GDM1 (cell line): ENCODE data around the gene ST3GAL3.
"Not testable (repeated sequence)": the region's sequence is repeated elsewhere in the genome, so short reads cannot be mapped to it uniquely, and the experiment has no call there.

Experiments used
- DNase-seq: peaks from one replicate; lab custom pipeline; 2025; lab: John Stamatoyannopoulos, UW

ST3GAL3 gene

DNA sequence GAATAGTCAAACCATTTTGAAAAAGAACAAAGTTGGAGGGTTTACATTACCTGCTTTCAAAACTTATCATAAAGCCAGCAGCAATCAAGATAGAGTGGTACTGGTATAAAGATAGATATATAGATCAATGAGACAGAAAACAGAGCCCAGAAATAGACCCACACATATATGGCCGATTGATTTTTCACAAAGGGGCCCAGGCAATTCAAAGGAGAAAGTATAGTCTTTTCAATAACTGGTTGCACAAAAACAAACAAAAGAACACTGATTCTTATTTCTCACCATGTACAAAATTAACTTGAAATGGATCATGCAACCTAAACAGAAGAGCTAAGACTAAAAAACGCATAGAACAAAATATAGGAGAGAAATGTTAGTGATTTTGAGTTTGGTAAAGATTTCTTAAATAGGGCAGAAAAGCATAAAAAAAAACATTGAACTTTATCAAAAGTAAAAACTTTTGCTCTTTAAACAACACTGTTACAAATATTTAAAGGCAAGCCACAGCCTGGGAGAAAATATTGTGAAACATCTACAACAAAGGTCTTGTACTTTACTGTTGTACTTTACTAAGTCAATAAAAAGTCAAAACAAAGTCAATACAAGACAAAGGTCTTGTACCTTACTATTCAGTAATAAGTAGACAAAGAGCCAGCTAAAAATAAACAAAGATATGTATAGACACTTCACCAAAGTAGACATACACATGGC is 50.2 kb downstream of the ST3GAL3 start:
- no peak for DNase-seq

DNA sequence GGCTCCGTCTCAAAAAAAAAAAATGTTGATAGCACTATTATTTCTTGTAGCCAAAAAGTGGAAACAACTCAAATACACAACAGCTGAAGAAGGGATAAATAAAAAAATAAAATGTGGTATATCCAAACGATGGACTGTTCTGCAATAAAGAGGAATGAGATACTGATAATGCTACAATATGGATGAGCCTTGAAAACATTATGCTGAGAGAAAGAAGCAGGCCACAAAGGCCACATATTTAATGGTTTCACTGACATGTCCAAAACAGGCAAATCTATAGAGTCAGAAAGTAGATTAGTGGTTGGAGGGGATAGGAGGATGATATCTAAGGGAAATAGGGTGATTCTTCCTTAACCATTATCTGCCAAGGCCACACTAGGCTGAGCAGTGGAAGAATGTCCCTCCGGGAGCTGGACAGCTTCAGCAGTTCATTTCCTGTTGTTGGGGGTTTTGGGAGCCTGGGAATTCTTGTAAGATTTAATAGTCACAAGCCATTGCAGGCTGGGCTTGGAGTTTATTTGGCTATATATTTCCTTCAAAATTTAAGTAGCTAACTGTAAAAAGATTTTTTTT is 53.5 kb downstream of the ST3GAL3 start:
- DNase-seq = no peak

DNA sequence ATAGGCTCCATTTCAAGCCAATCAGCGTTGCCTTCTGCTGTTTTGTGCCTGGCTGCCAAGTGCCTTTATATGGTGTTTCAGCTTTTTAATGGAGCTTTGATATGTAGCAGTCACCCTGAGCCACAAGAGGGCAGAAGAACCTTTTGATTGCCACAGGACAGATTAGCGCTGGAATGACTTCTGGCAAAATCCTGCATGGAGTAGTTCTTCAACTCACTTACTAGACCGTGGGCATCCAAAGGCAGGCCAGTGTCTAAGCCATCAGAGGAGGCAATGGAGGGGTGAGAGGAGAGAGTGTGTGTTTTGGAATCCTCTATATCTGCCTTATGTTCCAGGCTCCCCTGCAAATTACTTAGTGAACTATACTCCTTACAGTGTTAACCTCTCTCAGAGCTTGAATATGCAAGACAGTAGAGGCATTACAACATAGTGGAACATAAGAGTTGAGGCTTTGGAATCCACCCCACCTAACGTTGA is 56.2 kb downstream of the ST3GAL3 start:
- DNase-seq = peak; percentile 66

DNA sequence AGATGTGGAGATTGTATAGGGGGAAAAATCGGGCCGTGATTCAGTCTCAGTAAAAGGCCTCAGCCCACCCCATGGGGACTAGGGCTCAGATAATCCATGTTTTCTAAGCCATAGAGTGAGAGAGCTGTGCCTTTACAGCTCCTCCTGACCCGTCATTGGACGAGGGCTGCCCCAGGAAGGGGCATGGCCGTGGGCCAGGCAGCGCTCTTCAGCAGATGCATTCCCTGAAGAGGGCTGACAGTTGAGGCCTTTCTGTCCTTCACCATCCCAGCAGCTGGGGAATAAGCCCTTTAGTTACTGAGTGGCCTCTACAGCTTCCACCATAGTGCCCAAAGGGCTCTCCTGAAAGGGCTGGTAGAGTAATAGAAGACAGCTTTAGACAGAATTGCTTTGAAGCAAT is 57.2 kb downstream of the ST3GAL3 start:
- no peak for DNase-seq

DNA sequence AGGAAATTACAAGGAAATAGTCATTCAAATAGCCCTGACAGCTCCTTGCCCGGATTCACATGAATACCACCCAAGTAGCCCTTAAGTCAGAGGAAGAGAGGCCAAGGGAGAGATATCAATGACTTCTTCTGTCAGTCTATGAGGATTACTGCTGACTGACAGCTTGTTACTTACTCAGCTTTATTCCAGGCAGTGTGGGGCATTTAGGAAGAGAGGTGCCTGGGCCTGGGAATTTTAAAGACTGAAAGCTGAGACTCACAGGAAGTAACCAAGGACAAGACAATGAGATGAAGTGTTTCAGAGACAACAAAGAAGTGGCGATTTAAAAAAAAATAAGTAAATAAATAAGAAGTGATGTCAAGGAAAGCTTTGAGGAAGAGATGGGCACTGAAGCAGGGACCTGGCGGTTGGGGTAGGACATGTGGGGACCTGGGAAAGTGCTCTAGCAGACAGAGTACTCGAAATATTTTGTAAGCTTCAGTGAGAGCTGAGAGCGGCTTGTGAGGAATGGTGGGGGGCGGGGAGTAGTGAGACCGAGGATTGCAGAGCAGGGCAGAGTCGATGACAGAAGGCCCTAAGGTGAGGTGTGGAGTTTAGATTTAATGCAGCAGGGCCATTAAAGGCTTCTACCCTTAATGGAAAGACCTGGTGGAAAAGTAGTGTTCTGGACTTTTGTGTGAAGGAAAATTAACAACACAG is 58.9 kb downstream of the ST3GAL3 start:
- no peak for DNase-seq

DNA sequence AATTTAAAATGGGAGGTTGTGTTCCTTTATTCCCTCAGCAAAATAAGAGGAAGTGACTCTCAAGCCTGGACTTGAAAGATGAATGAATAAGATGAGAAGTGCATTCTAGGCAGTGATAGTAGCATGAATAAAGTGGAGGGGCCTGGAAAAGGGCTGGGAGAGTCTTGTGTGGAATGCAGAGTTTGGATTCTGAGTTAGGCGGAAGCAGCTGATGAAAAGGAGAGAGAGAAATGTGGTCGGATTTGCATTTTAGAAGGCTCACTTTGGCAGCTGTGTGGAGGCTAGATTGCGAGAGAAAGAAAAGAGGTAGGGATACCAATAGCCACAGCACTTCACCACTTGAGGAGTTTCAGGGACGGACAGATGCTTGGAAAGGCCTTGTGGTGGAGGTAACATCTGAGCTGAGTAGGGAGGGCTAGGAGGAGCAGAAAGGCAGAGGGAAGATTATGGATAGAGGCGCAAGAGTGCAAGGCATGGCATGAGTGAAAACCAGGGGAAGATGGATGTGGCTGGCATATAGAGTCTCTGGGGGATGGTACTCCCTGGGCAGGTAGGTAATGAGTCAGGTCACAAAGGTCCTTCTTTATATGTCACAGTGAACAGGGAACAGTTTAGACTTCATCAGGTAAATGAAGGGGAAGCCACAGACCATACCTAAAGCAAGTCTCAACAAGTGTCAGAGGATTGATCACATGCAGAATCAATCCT is 59.6 kb downstream of the ST3GAL3 start:
- DNase-seq = no peak

DNA sequence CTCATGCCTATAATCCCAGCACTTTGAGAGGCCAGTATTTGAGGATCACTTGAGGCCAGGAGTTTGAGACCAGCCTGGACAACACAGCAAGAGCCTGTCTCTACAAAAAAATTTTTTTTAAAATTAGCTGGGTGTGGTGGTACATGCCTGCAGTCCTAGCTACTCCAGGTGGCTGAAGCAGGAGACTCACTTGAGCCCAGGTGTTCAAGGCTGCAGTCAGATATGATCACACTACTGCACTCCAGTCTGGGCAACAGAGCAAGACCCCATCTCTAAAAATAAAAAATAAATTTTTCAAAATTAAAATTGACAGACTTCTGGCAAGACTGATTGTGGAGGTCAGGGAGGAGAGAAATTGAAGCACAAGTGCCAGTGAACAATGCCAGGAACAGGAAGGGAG is 60.8 kb downstream of the ST3GAL3 start:
- no peak for DNase-seq

DNA sequence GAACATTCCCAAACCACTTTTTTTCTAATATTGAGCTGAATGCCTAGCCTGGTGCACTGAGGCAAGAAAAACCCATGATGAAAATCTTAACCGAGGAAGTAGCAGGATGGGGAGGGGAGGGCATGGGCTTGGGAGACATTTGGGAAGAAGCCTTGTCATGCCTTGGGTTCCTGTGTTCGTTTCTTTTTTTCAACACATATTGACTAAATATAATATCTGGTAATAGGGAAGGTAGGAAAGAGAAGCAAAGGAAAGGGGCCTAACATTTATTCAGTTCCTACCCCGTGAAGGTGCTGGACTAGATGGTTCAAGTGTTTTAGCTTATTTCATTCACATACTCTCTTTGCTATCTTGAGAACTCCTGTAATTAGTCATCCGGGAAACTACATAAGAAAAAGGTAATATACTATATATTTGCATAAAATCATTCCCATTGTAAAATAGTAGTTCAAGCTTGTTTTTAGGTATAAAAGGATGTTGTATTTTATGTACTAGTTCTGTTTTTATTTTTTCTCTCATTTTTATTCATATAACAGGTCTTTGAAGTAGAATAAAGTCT is 62.1 kb downstream of the ST3GAL3 start:
- DNase-seq = no peak

DNA sequence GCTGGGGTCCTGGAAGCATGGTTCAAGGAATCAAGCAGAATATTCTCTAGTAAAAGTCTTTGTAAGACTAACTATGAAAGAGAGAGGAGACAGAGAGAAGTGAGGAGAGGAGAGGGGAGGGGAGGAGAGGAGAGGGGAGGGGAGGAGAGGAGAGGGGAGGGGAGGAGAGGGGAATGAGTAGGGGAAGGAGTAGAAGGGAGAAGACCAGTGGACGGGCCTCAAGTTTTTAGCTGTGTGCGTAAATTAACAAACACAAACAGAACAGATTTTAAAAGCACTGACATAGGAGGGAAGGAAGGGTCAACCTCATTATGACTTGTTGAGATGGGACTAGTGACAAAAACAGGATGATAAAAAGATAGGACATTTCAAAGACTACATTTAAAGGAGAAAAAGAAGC is 62.8 kb downstream of the ST3GAL3 start:
- DNase-seq = no peak

DNA sequence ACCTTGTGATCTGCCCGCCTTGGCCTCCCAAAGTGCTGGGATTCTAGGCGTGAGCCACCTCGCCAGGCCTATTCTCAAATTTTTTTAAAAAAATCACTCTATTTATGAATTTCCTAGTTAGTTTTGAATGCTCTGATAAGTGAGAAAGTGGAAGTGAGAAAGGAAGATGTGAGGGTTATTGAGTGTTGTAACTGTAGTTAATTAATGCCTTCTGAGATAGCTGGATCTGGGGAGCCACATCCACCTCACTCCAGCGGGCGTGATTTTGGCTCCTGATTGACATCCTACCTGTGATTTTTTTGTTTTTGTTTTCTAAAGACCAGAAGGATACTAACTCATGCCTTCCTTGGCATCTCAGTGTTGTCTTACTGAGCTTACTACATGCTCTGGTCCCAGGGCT is 65.6 kb downstream of the ST3GAL3 start:
- DNase-seq = no peak

DNA sequence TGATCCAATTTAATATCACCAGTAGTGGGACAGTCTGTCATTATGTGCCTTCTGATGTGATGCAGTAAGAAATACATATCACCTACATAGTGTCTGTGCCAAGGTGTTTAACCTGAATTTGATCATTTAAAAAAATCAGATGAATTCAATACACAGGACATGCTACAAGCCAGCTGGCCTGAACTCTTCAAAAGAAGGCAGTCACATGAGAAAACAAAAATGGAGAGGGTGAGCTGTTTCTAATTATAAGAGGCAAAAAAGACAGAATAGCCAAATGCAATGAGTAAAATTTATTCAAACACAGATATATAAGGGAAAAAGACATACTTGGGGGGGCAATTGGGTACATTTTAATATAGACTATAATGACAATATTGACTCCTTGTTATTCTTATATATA is 66.5 kb downstream of the ST3GAL3 start:
- DNase-seq = no peak

DNA sequence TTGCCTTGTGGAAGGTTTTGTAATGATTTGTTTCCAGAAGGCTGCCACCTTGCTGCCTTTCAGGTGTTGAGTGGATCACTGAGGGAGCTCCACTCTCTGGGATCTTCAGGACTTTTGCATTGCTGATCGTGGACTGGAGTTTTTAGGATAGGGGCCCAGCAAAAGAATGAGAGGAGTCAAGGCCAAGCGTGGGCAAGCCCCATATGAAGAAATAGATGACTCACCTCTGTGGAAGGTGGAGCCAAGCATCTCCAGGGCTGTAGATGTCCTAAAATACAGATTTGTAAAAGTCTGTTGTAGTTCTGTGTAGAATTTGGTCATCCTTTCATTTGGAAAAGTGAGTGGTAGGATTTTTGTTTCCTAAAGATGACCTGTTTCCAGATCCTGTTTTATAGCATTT is 67.0 kb downstream of the ST3GAL3 start:
- no peak for DNase-seq

DNA sequence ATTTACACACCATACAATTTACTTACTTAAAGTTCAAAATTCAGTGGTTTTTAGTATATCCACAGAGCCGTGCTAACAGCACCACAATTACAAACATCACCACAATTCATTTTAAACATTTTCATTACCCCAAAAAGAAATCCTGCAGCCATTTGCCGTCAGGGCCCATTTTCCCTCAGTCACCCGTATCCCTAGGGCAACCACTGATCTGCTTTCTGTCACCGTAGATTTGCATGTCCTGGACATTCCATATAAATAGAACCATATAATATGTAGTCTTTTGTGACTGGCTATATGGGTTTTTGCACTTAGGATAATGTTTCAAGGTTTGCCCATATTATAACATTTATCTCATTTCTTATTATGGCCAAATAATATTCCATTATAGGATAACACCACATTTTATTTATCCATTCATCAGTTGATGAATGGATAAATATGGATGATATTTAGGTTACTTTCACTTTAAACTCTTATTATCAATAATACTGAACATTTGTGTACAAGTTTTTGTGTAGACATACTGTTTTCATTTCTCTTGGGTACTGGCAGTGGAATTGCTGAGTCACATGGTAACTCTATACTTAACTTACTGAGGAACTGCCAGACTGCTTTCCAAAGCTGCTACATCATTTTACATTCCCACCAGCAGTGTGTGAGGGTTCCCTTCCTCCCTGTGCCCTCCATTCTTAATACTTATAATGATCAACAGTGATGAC is 68.9 kb downstream of the ST3GAL3 start:
- DNase-seq = no peak

DNA sequence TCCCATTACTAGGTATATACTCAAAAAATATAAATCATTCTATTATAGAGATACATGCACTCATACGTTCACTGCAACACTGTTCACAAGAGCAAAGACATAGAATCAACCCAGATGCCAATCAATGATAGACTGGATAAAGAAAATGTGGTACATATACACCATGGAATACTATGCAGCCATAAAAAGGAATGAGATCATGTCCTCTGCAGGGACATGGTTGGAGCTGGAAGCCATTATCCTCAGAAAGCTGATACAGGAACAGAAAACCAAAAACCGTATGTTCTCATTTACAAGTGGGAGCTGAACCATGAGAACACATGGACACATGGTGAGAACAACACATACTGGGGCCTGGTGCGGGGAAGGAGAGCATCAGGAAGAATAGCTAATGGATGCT is 70.6 kb downstream of the ST3GAL3 start:
- not testable (repeated sequence) for DNase-seq

DNA sequence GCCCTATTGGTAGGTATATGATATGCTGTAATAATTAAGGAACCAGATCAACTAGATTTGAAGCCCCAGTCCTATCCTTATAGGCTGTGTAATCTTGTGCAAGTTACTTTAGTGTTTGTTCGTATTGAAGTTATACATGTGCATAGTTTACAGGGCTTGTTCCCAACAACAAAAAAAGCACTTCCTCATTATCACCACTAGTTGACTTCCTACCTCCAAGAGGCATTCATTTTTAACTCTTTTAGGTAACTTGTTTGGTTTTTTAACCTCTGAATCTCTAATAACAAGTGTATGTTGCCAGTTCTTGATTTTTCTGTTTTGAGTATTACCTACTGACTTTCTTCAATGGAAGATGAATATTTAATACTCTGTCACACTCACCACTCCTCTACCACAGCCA is 71.9 kb downstream of the ST3GAL3 start:
- DNase-seq = no peak

DNA sequence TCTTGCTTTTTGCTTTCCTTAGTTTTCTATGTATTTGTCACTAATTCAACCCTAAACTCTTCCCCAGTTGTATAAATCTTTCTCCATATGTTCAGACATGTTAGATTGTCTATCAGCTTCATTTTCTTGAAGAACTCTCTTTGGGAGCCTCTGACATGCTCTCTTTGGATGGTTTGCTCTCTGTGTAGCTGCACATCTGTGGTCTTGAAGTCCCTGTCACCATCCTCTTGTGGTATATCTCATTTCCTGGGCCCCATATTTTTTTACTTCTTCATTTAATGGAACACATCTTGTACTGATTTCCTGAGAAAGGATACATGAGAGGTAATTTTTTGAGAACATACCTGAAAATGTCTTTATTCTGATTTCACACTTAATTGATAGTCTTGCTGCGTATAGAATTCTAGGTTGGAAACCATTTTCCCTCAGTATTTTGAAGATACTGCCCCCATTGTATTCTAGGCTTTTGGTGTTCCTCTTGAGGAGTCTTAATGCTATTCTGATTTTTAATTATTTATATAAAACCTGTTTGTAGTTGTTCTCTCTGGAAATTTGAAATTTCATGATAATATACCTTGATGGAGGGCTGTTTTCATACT is 72.6 kb downstream of the ST3GAL3 start:
- DNase-seq = no peak

DNA sequence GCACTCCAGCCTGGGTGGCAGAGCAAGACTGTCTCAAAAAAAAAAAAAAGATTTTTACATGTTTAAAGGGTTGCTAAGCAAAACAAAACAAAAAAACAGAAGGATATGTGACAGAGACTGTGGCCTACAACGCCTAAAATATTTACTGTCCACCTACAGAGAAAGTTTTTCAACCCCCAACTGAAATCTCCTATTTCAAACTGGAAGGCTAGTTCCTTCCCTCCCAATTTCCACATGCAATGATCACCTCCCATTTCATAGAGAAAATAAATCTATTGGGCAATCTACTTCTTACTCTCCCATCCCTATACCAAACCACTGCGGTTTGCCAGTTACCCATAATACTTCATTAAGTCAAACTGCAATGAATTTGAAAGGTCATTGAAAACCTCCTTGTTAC is 74.2 kb downstream of the ST3GAL3 start:
- DNase-seq = no peak

DNA sequence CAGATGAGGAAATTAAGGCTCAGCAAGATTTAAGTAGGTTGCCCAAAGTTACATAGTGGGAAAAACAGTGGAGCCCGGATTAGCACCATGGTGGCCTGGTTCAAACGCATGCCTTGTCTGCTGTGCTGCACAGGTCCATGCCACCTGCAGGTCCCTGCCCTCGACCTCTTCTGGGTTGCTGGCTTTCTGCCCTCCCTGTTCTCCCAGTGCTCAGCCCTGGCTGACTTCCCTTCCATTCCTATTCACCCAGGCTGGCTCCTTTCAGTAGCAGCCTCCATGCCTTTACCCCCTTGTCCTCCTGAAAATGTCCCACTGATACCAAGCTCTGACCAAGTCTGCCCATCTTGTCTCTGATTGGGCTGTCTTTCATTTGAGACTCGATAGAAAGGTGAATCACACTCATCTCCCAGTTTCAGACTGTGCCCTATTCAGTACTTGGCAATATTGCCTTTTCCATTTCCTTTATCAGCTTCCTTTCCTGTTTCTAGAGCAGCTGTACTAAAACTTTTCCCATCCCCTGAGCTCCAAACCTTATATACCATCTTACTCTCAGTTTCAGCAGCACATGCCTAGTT is 75.8 kb downstream of the ST3GAL3 start:
- no peak for DNase-seq

DNA sequence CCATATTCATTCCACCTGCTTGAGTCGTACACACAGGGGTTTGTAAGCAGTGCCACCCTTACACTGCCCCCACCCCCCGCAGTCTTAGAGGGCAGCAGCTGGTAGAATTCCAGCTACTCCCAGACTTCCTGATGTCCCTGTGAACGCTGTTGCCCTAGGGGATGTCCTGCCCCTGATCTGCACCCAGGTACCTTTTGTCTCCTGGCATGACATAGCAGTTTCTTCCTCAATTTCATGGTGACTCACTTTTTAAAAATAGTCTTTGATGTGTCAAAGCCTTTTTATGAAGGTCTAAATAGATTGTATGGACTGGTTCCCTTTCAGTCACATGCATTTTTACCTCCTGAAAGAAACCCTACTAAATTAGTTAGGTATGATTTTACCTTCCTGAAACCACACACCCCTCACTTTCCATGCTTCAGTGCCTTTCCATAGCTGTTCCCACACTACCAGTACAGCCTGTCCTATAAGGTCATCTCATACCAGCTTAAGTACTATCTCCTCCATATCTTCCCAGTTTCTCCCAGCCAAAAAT is 76.4 kb downstream of the ST3GAL3 start:
- DNase-seq = no peak

DNA sequence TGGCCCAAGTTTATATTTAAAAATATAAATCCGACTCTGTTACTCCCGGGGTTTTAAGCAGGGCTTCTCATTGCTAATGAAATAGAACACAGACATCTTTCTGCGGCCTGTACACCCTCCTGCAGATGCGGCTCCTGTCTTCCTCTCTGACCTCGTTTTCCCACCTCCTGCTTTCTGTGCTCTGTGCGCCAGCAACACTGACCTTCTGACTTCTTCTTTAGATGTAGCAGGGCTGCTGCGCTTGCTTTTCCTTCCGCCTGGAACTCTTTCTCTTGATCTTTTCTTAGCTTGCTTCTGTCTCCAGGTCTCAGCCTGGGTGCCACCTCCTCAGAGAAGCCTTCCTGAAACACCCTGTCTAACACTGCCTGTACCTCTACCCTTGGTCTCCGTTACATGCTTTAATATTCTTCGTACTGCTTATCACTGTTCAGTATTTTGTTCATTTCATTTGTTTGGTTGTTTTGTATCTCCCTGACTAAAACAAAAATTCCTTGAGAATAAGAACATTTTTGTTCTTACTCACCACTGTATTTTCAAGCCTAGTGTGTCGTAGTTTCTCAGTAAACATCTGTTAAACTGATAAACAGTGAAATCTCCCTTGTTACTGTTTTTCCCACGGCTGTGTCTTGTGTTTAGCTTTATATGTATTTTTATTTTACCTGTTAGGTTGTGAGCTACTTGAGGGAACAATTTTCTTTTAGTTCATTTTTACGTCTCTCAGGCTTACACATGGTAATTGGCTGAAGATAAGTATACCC is 79.0 kb downstream of the ST3GAL3 start:
- no peak for DNase-seq
